ENCODE measurements around the gene LRRC28.

LRRC28 gene

GRCh38 chr15:99324082-99324620, 72.9 kb downstream of the LRRC28 start:
- Histone ChIP-seq H3K27me3 (no peaks in the 10 kb centered on the region), H3K4me1 (no peaks in the 10 kb centered on the region), H3K36me3 (no peaks in the 10 kb centered on the region), H3K9me3 (no peaks in the 10 kb centered on the region), H3K4me3 (ENCODE audit: low read depth, low read length) (no peak overlapping the region)
- no peak for DNase-seq
- TF ChIP-seq, protein P1, sequence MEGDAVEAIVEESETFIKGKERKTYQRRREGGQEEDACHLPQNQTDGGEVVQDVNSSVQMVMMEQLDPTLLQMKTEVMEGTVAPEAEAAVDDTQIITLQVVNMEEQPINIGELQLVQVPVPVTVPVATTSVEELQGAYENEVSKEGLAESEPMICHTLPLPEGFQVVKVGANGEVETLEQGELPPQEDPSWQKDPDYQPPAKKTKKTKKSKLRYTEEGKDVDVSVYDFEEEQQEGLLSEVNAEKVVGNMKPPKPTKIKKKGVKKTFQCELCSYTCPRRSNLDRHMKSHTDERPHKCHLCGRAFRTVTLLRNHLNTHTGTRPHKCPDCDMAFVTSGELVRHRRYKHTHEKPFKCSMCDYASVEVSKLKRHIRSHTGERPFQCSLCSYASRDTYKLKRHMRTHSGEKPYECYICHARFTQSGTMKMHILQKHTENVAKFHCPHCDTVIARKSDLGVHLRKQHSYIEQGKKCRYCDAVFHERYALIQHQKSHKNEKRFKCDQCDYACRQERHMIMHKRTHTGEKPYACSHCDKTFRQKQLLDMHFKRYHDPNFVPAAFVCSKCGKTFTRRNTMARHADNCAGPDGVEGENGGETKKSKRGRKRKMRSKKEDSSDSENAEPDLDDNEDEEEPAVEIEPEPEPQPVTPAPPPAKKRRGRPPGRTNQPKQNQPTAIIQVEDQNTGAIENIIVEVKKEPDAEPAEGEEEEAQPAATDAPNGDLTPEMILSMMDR (IDR thresholded peaks at IDR 0.05; ENCODE audit: low read depth, low read length), result no peak

DNA sequence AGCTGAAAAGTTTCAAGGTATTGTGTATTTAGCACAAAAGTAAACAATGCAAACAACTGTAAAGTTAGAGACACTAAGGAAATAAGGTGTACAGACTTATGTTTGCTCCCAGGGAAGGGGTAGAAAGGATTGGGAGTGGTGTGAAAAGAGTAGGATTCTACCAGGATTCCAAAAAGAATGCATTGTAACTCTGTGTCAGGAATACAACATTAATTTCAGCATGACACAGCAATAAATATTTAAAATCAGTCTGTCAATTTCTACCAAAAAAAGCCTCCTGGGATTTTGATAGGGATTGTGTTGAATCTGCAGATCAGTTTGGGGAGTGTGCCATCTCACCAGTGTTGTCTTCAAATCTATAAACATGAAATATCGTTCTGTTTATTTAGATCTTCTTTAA, 73.4 kb downstream of the LRRC28 start:
- TF ChIP-seq, protein P1 (IDR thresholded peaks at IDR 0.05; ENCODE audit: low read depth, low read length), result no peak
- H3K27me3 ChIP-seq, result no peaks in the 10 kb centered on the region
- no peaks in the 10 kb centered on the region for H3K4me1 ChIP-seq
- DNase-seq, result no peak
- no peaks in the 10 kb centered on the region for H3K9me3 ChIP-seq
- no peak overlapping the region for H3K4me3 ChIP-seq (ENCODE audit: low read depth, low read length)
- no peaks in the 10 kb centered on the region for H3K36me3 ChIP-seq

GRCh38 chr15:99326235-99326634, 75.0 kb downstream of the LRRC28 start:
- Histone ChIP-seq H3K27me3 (no peaks in the 10 kb centered on the region), H3K9me3 (no peaks in the 10 kb centered on the region), H3K4me1 (no peaks in the 10 kb centered on the region), H3K36me3 (no peaks in the 10 kb centered on the region), H3K4me3 (ENCODE audit: low read depth, low read length) (no peak overlapping the region)
- TF ChIP-seq, protein P1 (IDR thresholded peaks at IDR 0.05; ENCODE audit: low read depth, low read length), result no peak
- no peak for DNase-seq

- no peak overlapping the region for H3K4me3 ChIP-seq (ENCODE audit: low read depth, low read length)
- H3K4me1 ChIP-seq, result no peaks in the 10 kb centered on the region
- no peaks in the 10 kb centered on the region for H3K9me3 ChIP-seq
- TF ChIP-seq, protein P1 (IDR thresholded peaks at IDR 0.05; ENCODE audit: low read depth, low read length), result no peak
- H3K36me3 ChIP-seq, result no peaks in the 10 kb centered on the region
- DNase-seq, result no peak
- no peaks in the 10 kb centered on the region for H3K27me3 ChIP-seq
Measured at GRCh38 chr15:99328106-99329072, 77.1 kb downstream of the LRRC28 start.

DNA sequence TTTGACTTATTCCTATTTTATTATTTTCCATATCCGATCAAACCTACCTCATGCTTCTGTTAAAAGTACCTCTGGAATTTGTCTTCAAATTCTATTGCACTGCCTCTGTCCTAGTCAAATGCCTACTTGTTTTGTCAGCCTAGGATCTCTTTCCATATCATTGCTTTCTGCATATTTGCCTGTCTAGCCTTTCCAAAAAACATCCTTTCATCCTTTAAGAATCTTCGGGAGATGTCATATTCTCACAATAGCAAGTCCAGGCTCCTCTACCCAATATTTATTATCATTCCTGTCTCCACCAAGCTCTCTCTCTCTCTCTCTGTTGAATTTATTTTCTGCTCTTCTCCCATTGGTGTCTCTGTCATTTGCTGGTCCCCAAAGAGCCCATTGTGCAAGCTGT, 80.1 kb downstream of the LRRC28 start:
- no peaks in the 10 kb centered on the region for H3K9me3 ChIP-seq
- H3K4me3 ChIP-seq (ENCODE audit: low read depth, low read length), result no peak overlapping the region
- TF ChIP-seq, protein P1 (IDR thresholded peaks at IDR 0.05; ENCODE audit: low read depth, low read length), result no peak
- no peaks in the 10 kb centered on the region; the same call in 1 of the 2 replicates for H3K4me1 ChIP-seq
- H3K36me3 ChIP-seq, result no peaks in the 10 kb centered on the region
- H3K27me3 ChIP-seq, result no peaks in the 10 kb centered on the region
- DNase-seq, result no peak

GRCh38 chr15:99333413-99333812, 82.1 kb downstream of the LRRC28 start:
- Histone ChIP-seq H3K27me3 (no peaks in the 10 kb centered on the region), H3K4me1 (no peaks in the 10 kb centered on the region; the same call in 1 of the 2 replicates), H3K4me3 (ENCODE audit: low read depth, low read length) (no peak overlapping the region), H3K9me3 (no peaks in the 10 kb centered on the region), H3K36me3 (no peaks in the 10 kb centered on the region)
- TF ChIP-seq, protein P1 (IDR thresholded peaks at IDR 0.05; ENCODE audit: low read depth, low read length), result no peak
- no peak for DNase-seq
